Muscle layer of duodenum (tissue), 2 donors: ENCODE results near the gene PARP3.

Source experiments
- H3K27ac ChIP-seq: one replicate; pipeline ENCODE4 v1.7.0; 2013; ENCODE audit warnings: mild to moderate bottlenecking, low read length
- H3K27me3 ChIP-seq: one replicate; pipeline ENCODE4 v1.7.0; 2013; ENCODE audit warnings: low read depth, mild to moderate bottlenecking, control low read depth, low read length
- H3K36me3 ChIP-seq, 2 donors: one replicate each; pipeline ENCODE4 v1.7.0; 2013; ENCODE audit warnings: low read length in 2 of 2, control low read depth in 1 of 2, mild to moderate bottlenecking in 1 of 2; ENCODE audit not compliant: insufficient read depth in 2 of 2, control insufficient read depth in 1 of 2
- H3K4me1 ChIP-seq, 2 donors: one replicate each; pipeline ENCODE4 v1.7.0; 2013; ENCODE audit warnings: low read length in 2 of 2, mild to moderate bottlenecking in 2 of 2, control low read depth in 1 of 2, moderate library complexity in 1 of 2; ENCODE audit not compliant: insufficient read depth in 2 of 2, control insufficient read depth in 1 of 2
- H3K4me3 ChIP-seq, 2 donors: one replicate each; pipeline ENCODE4 v1.7.0; 2013; ENCODE audit warnings: low read length in 2 of 2, low read depth in 1 of 2, mild to moderate bottlenecking in 1 of 2
- H3K9me3 ChIP-seq, 2 donors: one replicate each; pipeline ENCODE4 v1.7.0; 2013; ENCODE audit warnings: low read length in 2 of 2, control low read depth in 1 of 2, mild to moderate bottlenecking in 1 of 2; ENCODE audit not compliant: control insufficient read depth in 1 of 2
- donor health status: healthy.

The PARP3 gene

DNA sequence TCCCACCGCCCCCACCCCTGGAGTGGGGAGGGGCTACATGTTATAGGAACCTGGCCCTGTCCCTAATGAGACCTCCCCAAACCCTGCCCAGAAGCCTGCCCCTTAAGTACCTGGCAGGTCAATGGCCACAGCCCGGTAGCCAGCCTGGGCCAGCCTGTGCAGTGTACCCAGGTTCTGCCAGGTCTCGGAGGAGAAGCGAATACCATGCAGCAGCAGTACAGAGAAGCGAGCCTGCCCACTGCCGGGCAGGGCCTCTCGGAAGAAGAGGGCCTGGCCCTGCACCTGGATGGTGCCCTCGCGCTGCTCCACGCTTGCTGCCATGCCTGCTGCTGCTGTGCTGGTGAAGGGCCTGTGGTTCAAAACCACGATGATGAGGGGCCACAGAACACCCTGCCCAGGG is 29.2 kb downstream of the PARP3 start:
- H3K27ac ChIP-seq, result no peak overlapping the region
- H3K9me3 ChIP-seq, result no peaks in the 10 kb centered on the region
- H3K36me3 ChIP-seq, result no peaks in the 10 kb centered on the region
- no peaks in the 10 kb centered on the region for H3K27me3 ChIP-seq
- H3K4me1 ChIP-seq, result peaks cover 13 to 42% of the 10 kb centered on the region in 2 donors
- H3K4me3 ChIP-seq, result no peak overlapping the region

DNA sequence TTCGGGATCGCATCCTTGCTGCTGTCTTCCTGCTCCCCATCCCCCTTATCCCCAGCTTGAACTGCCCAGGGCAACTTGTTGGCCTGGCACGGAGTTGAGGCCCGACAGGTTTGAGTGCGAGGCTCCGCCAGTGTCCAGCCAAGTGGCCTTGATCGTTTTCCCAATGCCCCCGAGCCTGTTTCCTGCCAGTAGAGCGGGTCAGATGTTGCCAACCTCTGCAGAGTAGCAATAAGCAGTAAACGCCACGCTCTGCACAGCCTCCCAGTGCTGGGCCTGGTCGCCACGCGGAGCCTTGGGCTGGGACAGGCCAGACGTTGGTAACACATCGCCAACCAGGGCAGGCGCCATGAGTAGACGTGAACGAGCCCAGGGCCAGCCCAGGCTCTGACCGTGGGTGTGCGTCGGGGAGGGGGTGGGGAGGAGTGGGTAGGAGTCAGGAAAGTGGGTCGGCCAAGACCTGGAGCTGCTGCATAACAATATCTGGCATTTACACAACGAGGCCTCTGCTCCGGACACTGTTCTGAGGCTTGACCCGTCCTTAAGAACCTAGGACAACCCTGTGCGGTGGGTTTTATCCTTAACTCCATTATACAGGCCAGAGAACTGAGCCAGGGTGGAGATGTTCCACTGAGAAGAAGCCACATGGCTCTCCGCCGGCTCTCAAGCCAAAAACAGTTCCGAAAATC is 32.3 kb downstream of the PARP3 start:
- Histone ChIP-seq H3K4me1 (peaks cover 13 to 22% of the 10 kb centered on the region in 2 donors), H3K4me3 (peak overlapping the region; percentile 79 to 81), H3K27me3 (no peaks in the 10 kb centered on the region)

DNA sequence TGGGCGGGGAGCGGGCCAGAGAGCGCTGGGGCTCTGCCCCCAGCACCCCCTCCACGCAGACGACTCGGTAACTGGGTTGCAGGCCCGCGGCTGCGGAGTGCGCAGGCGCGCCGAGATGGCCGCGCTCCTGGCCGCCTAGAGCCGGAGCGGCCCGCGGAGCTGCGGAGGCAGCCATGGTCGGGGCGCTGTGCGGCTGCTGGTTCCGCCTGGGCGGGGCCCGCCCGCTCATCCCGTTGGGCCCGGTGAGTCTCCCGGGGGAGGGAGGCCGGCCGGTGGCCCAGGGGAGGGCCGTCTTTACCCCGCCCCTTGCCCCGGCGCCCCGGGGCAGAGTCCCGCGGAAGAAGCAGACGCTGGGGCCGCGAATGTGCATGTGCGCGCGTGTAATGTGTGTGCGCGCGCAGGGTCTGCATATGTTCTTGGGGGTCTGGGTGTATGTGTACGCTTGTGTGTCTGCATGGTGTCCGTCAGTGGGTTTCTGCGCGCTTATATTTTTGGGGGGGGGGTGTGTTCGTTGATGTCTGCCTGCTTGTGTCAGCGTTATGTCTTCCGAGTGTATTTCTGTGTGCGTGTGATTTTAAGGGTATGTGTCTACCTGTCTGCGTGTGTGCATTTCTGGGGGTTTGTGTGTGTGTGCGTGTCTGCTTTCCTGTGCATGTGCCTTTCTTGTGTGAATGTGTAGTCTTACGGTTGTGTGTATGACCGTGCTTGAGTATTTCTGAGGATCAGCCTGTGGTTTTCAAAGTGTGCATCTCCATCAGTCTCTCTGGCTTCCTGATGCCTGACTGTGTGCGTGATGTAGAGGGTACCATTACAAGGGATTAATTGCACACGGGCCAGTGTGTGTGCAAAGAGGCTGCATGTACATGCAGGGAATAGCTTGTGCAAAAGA is 33.0 kb downstream of the PARP3 start, which contains the start of gene ABHD14A:
ABHD14A (plus strand) TSS at position 102 of the 889 bp plus-strand sequence; CDS start at position 174, 72 bp downstream.
- Histone ChIP-seq H3K9me3 (no peaks in the 10 kb centered on the region), H3K4me1 (peaks cover 13 to 22% of the 10 kb centered on the region in 2 donors), H3K27me3 (no peaks in the 10 kb centered on the region), H3K36me3 (no peaks in the 10 kb centered on the region), H3K4me3 (peak within 1 kb of the TSS; percentile 79 to 81), H3K27ac (peak within 1 kb of the TSS; percentile 98)

More for the DNA sequence above, 32.3 kb downstream of the PARP3 start:
- H3K36me3 ChIP-seq, result no peaks in the 10 kb centered on the region
- peak overlapping the region; percentile 98 for H3K27ac ChIP-seq
- no peaks in the 10 kb centered on the region for H3K9me3 ChIP-seq

- Histone ChIP-seq H3K4me3 (peak overlapping the region; percentile 79 to 81), H3K4me1 (peaks cover 13 to 22% of the 10 kb centered on the region in 2 donors), H3K27me3 (no peaks in the 10 kb centered on the region), H3K36me3 (peaks cover 0 to 4% of the 10 kb centered on the region in 2 donors), H3K9me3 (no peaks in the 10 kb centered on the region), H3K27ac (no peak overlapping the region)
These were observed 33.8 kb downstream of the PARP3 start for GRCh38 chr3:51975852-51976549.

DNA sequence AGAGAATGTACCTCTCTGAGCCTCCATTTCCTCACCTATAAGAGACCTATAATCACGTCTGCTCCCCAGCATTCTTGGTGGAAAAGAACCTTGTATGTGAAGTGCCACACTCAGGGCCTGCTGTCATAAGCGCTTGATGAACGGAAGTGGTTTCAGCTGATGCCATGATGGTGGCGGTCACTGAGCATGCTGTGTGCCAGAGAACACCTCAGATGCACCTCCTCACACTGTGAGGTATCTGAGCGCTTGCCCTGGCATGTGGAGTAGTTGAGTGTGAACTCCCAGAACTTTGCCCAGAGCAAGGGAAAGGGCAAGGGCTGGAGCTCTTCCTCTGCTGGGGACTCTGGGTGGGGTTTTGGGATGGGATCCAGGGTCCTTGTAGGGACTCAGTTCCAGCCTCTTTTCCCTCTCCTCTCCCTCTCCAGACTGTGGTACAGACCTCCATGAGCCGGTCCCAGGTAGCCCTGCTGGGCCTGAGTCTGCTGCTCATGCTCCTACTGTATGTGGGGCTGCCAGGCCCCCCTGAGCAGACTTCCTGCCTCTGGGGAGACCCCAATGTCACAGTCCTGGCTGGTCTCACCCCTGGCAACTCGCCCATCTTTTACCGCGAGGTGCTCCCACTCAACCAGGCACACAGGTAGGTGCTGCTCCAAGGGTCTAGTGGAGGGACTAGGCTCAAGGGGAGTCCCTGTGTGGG is 35.4 kb downstream of the PARP3 start:
- Histone ChIP-seq H3K27me3 (no peaks in the 10 kb centered on the region), H3K27ac (no peak overlapping the region), H3K4me1 (peaks cover 17 to 29% of the 10 kb centered on the region in 2 donors), H3K4me3 (no peak overlapping the region), H3K36me3 (peaks cover 0 to 5% of the 10 kb centered on the region in 2 donors), H3K9me3 (no peaks in the 10 kb centered on the region)

- H3K4me1 ChIP-seq, result peaks cover 19 to 28% of the 10 kb centered on the region in 2 donors
- H3K27me3 ChIP-seq, result no peaks in the 10 kb centered on the region
- no peaks in the 10 kb centered on the region for H3K9me3 ChIP-seq
- no peak overlapping the region for H3K27ac ChIP-seq
- H3K36me3 ChIP-seq, result peaks cover 0 to 5% of the 10 kb centered on the region in 2 donors
- H3K4me3 ChIP-seq, result no peak overlapping the region
These were observed 36.0 kb downstream of the PARP3 start for GRCh38 chr3:51978143-51978502.

DNA sequence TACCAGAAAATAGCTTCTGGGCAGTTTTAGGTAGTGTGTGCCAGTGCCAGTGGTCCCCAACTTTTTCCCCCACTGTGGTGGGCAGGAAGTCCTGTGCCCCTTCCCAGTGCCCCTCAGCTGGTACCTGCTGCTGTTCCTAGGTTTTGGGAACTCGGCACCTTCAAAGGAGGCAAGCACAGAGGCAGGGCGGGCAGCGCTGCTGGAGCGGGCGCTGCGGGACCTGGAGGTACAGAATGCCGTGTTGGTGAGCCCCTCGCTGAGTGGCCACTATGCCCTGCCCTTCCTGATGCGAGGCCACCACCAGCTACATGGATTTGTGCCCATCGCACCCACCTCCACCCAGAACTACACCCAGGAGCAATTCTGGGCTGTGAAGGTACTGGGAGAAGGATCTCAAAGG is 38.1 kb downstream of the PARP3 start:
- H3K27me3 ChIP-seq, result no peaks in the 10 kb centered on the region
- peaks cover 13 to 28% of the 10 kb centered on the region in 2 donors for H3K4me1 ChIP-seq
- H3K4me3 ChIP-seq, result no peak overlapping the region
- peaks cover 0 to 5% of the 10 kb centered on the region in 2 donors for H3K36me3 ChIP-seq
- no peaks in the 10 kb centered on the region for H3K9me3 ChIP-seq
- no peak overlapping the region for H3K27ac ChIP-seq

GRCh38 chr3:51982352-51982837 is 40.2 kb downstream of the PARP3 start:
- Histone ChIP-seq H3K36me3 (peaks cover 0 to 5% of the 10 kb centered on the region in 2 donors), H3K4me3 (peak overlapping the region; percentile 71 to 83), H3K9me3 (no peaks in the 10 kb centered on the region)

DNA sequence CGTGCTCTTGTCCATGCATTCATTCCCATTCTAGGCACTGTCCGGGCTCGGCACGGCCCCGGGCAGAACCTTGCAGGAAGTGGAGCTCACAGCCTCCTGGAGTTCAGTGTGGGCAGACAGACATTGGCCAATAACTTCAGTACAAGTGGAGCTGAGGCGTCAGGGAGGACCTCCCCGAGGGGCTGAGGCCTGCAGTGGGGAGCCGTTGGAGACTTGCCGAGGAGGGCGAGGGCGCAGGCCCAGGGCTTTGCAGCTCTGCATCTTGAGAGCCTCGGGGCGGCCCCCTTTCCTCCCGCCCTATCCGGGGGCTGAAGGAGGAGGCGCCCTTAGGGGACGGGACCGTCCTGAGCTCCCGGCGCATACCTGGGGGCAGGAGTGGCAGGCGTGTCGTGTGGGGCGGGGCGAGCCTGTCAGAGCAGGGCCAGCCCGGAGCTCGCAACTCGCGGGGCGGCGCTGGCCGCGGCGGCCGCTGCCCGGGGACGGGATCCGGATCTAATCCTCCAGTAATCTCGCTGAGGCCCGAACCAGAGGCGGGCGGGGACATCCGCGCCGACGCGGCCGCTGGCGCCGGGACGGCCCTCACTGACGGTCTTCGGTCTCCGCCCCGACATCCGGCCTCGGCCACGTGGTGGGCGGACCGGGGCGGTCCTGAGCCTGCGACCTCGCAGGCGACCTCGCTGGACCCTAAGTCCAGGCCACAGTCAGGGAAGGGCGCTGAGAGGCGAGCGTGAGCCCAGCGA is 40.8 kb downstream of the PARP3 start, which contains the start of gene ACY1:
ACY1 (plus strand) TSS at position 698 of the 740 bp plus-strand sequence. CDS start 530 bp downstream, outside the sequence.
- peaks cover 6 to 19% of the 10 kb centered on the region in 2 donors for H3K4me1 ChIP-seq
- H3K27ac ChIP-seq, result peak within 1 kb of the TSS; percentile 96
- peaks cover 0 to 5% of the 10 kb centered on the region in 2 donors for H3K36me3 ChIP-seq
- H3K4me3 ChIP-seq, result peak within 1 kb of the TSS; percentile 71 to 83
- no peaks in the 10 kb centered on the region for H3K27me3 ChIP-seq
- H3K9me3 ChIP-seq, result no peaks in the 10 kb centered on the region

More at GRCh38 chr3:51982352-51982837, 40.2 kb downstream of the PARP3 start:
- Histone ChIP-seq H3K27me3 (no peaks in the 10 kb centered on the region), H3K27ac (peak overlapping the region; percentile 96), H3K4me1 (peaks cover 6 to 19% of the 10 kb centered on the region in 2 donors)
